Epithelial cell of proximal tubule (primary cell): Measurements from ENCODE around the gene CNPY1. TPM values are rescaled to one million over a fixed set of nuclear protein-coding genes. Genes with fewer than 3 reads are reported as not detected.

Source experiments
- DNase-seq: peaks from one replicate; pipeline ENCODE4 v3.0.0-alpha.2; 2011; ENCODE audit warnings: low read depth
- H3K4me3 ChIP-seq: 2 replicates; pipeline ENCODE4 v1.5.1; 2011; ENCODE audit warnings: low read depth, mild to moderate bottlenecking, low read length
- total RNA-seq: library from RNA; depleted of rRNA; stranded (reverse); fragments of >200 nt; gene quantifications from 2 replicates; pipeline ENCODE4 v1.2.3, GENCODE V29; 2015
- TF ChIP-seq, protein P1 (sequence below): conservative IDR thresholded peaks from 2 replicates; pipeline ENCODE4 v1.5.1; 2012; ENCODE audit warnings: low read depth, mild to moderate bottlenecking, low read length

The CNPY1 gene
- total RNA-seq, 1 donor from 2014 or later = not detected

- TF ChIP-seq, protein P1, sequence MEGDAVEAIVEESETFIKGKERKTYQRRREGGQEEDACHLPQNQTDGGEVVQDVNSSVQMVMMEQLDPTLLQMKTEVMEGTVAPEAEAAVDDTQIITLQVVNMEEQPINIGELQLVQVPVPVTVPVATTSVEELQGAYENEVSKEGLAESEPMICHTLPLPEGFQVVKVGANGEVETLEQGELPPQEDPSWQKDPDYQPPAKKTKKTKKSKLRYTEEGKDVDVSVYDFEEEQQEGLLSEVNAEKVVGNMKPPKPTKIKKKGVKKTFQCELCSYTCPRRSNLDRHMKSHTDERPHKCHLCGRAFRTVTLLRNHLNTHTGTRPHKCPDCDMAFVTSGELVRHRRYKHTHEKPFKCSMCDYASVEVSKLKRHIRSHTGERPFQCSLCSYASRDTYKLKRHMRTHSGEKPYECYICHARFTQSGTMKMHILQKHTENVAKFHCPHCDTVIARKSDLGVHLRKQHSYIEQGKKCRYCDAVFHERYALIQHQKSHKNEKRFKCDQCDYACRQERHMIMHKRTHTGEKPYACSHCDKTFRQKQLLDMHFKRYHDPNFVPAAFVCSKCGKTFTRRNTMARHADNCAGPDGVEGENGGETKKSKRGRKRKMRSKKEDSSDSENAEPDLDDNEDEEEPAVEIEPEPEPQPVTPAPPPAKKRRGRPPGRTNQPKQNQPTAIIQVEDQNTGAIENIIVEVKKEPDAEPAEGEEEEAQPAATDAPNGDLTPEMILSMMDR = no peak
- DNase-seq = no peak
- no peak overlapping the region for H3K4me3 ChIP-seq
These were observed 42.9 kb upstream of the CNPY1 start for GRCh38 chr7:155589001-155589980.

DNA sequence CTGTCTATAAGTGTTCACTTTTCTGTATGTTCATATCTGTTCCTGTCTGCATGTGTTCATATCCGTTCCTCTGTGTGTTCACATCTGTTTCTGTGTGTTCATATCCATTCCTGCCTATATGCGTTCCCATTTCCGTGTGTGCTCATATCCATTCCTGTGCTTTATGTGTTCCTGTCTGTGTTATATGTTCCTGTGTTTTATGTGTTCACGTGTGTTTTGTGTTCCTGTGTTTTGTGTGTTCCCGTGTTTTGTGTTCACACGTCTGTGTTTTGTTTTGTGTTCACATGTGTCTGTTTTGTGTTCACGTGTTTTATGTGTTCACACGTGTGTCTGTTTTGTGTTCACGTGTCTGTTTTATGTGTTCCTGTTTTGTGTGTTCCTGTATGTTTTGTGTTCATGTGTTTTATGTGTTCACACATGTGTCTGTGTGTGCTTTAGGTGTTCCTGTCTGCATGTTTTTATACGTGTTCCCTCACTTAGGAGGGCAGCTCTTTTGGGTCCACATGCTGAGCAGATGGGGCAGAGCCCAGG is 42.2 kb upstream of the CNPY1 start:
- no peak for DNase-seq
- TF ChIP-seq, protein P1 = no peak
- no peak overlapping the region for H3K4me3 ChIP-seq

DNA sequence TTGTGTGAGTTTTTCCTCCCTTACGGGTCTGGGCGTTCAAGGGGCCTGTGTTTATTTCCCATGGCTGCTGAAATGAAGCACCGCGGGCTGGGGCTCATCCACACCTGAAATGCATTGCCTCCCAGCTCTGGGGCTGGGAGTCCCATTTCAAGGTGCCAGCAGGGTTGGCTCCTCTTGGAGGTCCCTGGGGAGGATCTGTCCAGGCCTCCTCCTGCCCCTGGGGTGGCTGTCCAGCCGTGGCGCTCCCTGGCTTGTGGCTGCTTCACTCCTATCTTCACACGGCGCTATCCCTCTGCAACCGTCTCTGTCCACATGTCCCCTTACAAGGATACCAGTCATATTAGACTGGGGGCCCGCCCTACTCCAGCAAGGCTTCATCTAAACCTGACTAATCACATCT is 41.1 kb upstream of the CNPY1 start:
- no peak for DNase-seq
- TF ChIP-seq, protein P1 = no peak
- H3K4me3 ChIP-seq = no peak overlapping the region

DNA sequence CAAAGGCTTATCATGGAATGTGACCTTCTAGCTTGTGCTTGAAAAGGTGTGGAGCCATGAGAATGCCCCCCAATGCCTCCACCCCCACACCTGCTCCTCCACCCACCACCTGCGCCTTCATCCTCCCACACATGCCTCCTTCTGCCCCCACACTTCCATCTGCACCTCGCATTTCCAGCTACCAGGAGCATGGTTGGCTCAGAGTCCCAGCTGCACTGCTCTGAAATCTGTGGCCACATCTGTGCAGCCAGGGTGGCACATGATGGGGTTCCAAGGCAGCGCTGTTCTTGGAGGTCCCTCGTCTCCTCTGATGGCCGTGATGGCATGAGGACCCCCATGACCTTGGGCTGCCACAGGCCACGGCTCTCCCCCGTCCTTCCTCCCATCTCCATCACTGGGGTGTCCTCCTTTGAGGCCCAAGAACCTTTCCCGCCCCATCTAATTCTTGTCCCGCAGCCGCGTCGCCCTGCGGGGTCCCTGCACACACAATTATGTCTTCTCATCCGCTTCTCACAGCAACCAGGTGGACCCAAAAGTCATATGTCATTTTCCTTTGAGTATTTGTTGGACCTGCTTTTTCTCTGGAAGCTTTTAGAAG is 40.6 kb upstream of the CNPY1 start:
- TF ChIP-seq, protein P1 = no peak
- DNase-seq = no peak
- no peak overlapping the region for H3K4me3 ChIP-seq

DNA sequence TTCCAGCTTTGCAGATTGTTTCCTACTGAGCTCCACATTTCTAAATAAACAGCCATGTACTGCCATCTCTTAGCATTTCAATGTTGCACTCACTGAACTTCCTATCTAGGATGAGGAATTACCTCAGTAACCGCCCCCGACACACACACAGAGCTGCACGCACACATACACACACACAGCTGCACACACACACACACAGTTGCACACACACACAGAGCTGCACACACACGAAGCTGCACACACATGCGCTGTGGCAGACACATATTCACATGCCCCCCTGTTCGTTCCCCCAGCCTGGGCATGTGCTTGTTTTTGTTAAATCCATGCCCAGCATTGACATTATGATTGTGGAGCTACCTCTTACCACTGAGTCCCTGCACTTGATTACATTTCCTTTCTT is 39.6 kb upstream of the CNPY1 start:
- DNase-seq = no peak
- no peak overlapping the region for H3K4me3 ChIP-seq
- TF ChIP-seq, protein P1 = no peak

- TF ChIP-seq, protein P1 = no peak
- no peak overlapping the region for H3K4me3 ChIP-seq
- DNase-seq = no peak
These were observed 39.2 kb upstream of the CNPY1 start for GRCh38 chr7:155585532-155585895.
